ENCODE results near the gene GNAT1. TPM values are rescaled to one million over a fixed set of nuclear protein-coding genes. Genes with fewer than 3 reads are reported as not detected.

GNAT1 gene
- total and polyA plus RNA-seq, 2 of the 13 experiments (the other 11 are each of a cell fraction or from before 2014, with no cell fraction given) = 0.15 TPM; not detected in 1

- no peak; the same call in 1 of the 2 replicates for TF ChIP-seq ZBED4 (CRISPR knock-in tag; IDR thresholded peaks at IDR 0.05; ENCODE audit: borderline replicate concordance)
- TF ChIP-seq KLF11 (CRISPR knock-in tag; IDR thresholded peaks at IDR 0.05) = no peak
- no peak for TF ChIP-seq SETDB1 (CRISPR knock-in tag; IDR thresholded peaks at IDR 0.05; ENCODE audit: borderline replicate concordance)
- TF ChIP-seq ZNF335 (CRISPR knock-in tag; IDR thresholded peaks at IDR 0.05) = peak; percentile 31; the same call in 1 of the 2 replicates
- TF ChIP-seq GMEB1 (CRISPR knock-in tag; IDR thresholded peaks at IDR 0.05; ENCODE audit: borderline replicate concordance) = peak; percentile 62; the same call in 1 of the 2 replicates
- TF ChIP-seq ZNF510 (CRISPR knock-in tag; IDR thresholded peaks at IDR 0.05; ENCODE audit: low read depth) = no peak; the same call in 1 of the 2 replicates
- TF ChIP-seq SIX4 (CRISPR knock-in tag; IDR thresholded peaks at IDR 0.05) = no peak
- no peak for TF ChIP-seq ZNF788 (CRISPR knock-in tag; IDR thresholded peaks at IDR 0.05; ENCODE audit: borderline replicate concordance)
- TF ChIP-seq ZNF550 (CRISPR knock-in tag; IDR thresholded peaks at IDR 0.05; ENCODE audit: borderline replicate concordance) = no peak
- no peak for TF ChIP-seq ATF7 (IDR thresholded peaks at IDR 0.05)
- TF ChIP-seq ATF7 (CRISPR knock-in tag; IDR thresholded peaks at IDR 0.05) = peak; percentile 73; the same call in 1 of the 2 replicates
- TF ChIP-seq SP1 (IDR thresholded peaks at IDR 0.05) = no peak
- TF ChIP-seq SP1 (CRISPR knock-in tag; IDR thresholded peaks at IDR 0.05) = no peak
- TF ChIP-seq KMT2B (CRISPR knock-in tag; IDR thresholded peaks at IDR 0.05) = no peak
- no peak for TF ChIP-seq ELF4 (CRISPR knock-in tag; IDR thresholded peaks at IDR 0.05; ENCODE audit: borderline replicate concordance)
- TF ChIP-seq ZEB1 (IDR thresholded peaks at IDR 0.05; ENCODE audit: insufficient replicate concordance, low read depth) = no peak
- 0 out of 2 replicates have a peak, but pooled peaks have one; percentile 47 for TF ChIP-seq PCBP1 (IDR thresholded peaks at IDR 0.05; ENCODE audit: borderline replicate concordance, low read depth, low read length)
- TF ChIP-seq SMARCC2 (IDR thresholded peaks at IDR 0.05) = no peak
- no peak for TF ChIP-seq ZNF570 (CRISPR knock-in tag; IDR thresholded peaks at IDR 0.05; ENCODE audit: borderline replicate concordance)
- peak; percentile 82 for TF ChIP-seq NCOR1 (IDR thresholded peaks at IDR 0.05; ENCODE audit: borderline replicate concordance, low read length)
- TF ChIP-seq ZNF256 (CRISPR knock-in tag; conservative IDR thresholded peaks at IDR 0.05) = peak; percentile 66
- TF ChIP-seq ASH2L (IDR thresholded peaks at IDR 0.05; ENCODE audit: insufficient read length, low read depth, low read length) = peak; percentile 68
- TF ChIP-seq KAT7 (CRISPR knock-in tag; IDR thresholded peaks at IDR 0.05; ENCODE audit: borderline replicate concordance) = no peak
- no peak for TF ChIP-seq ZNF207 (IDR thresholded peaks at IDR 0.05; ENCODE audit: borderline replicate concordance)
- TF ChIP-seq MIER3 (CRISPR knock-in tag; IDR thresholded peaks at IDR 0.05; ENCODE audit: borderline replicate concordance) = peak; percentile 80; the same call in 1 of the 2 replicates
Measured at GRCh38 chr3:50210510-50211367, 19.3 kb downstream of the GNAT1 start (continued).

Data from HepG2 (cell line).